H9 (cell line): ENCODE measurements around the gene EVI5L. TPM values are rescaled to one million over a fixed set of nuclear protein-coding genes. Genes with fewer than 3 reads are reported as not detected.

ENCODE experiments used
- DNase-seq: peaks from one replicate; pipeline ENCODE4 v3.0.0-alpha.2; 2017
- H2AFZ ChIP-seq: one replicate; pipeline ENCODE4 v1.6.1; 2013; ENCODE audit warnings: mild to moderate bottlenecking, low read length, control low read depth, moderate library complexity
- H2AK5ac ChIP-seq: 2 replicates; pipeline ENCODE4 v1.6.1; 2013; ENCODE audit warnings: low read length, control low read depth, mixed read lengths; ENCODE audit not compliant: insufficient read length
- H2BK120ac ChIP-seq: one replicate; pipeline ENCODE4 v1.6.1; 2013; ENCODE audit warnings: low read depth, mild to moderate bottlenecking, low read length, control low read depth, inconsistent platforms; ENCODE audit not compliant: poor library complexity, severe bottlenecking
- H2BK12ac ChIP-seq: 2 replicates; pipeline ENCODE4 v1.6.1; 2013; ENCODE audit warnings: low read length, control low read depth, mixed read lengths, low read depth; ENCODE audit not compliant: insufficient read length
- H2BK15ac ChIP-seq: 2 replicates; pipeline ENCODE4 v1.6.1; 2013; ENCODE audit warnings: low read depth, low read length, control low read depth
- H2BK20ac ChIP-seq: one replicate; pipeline ENCODE4 v1.6.1; 2013; ENCODE audit warnings: low read depth, mild to moderate bottlenecking, low read length, control low read depth, inconsistent platforms; ENCODE audit not compliant: poor library complexity, severe bottlenecking
- H2BK5ac ChIP-seq: 2 replicates; pipeline ENCODE4 v1.6.1; 2013; ENCODE audit warnings: low read length, control low read depth, mixed read lengths; ENCODE audit not compliant: insufficient read length
- H3K14ac ChIP-seq: 2 replicates; pipeline ENCODE4 v1.6.1; 2013; ENCODE audit warnings: low read length, control low read depth; ENCODE audit not compliant: insufficient read depth
- H3K18ac ChIP-seq: 2 replicates; pipeline ENCODE4 v1.6.1; 2013; ENCODE audit warnings: low read depth, mild to moderate bottlenecking, mixed read lengths, low read length, control low read depth; ENCODE audit not compliant: insufficient read length
- H3K23ac ChIP-seq: 2 replicates; pipeline ENCODE4 v1.6.1; 2013; ENCODE audit warnings: low read length, control low read depth, mixed read lengths, low read depth; ENCODE audit not compliant: insufficient read length
- H3K23me2 ChIP-seq: 2 replicates; pipeline ENCODE4 v1.6.1; 2013; ENCODE audit warnings: low read depth, mild to moderate bottlenecking, mixed read lengths, low read length, control low read depth; ENCODE audit not compliant: insufficient read length, poor library complexity, severe bottlenecking
- H3K27ac ChIP-seq: 2 replicates; pipeline ENCODE4 v1.5.1; 2013; ENCODE audit warnings: low read length, control low read depth, mixed read lengths, low read depth; ENCODE audit not compliant: insufficient read length
- H3K27me3 ChIP-seq: 2 replicates; pipeline ENCODE4 v1.6.1; 2013; ENCODE audit warnings: low read length, control low read depth, inconsistent platforms; ENCODE audit not compliant: insufficient read depth
- H3K4ac ChIP-seq: 2 replicates; pipeline ENCODE4 v1.6.1; 2013; ENCODE audit warnings: low read depth, mild to moderate bottlenecking, control low read depth, inconsistent platforms, low read length, moderate library complexity
- H3K4me1 ChIP-seq: 2 replicates; pipeline ENCODE4 v1.6.1; 2013; ENCODE audit warnings: low read length, control low read depth, inconsistent platforms; ENCODE audit not compliant: insufficient read depth
- H3K4me2 ChIP-seq: 2 replicates; pipeline ENCODE4 v1.6.1; 2013; ENCODE audit warnings: low read length, control low read depth, mixed read lengths; ENCODE audit not compliant: insufficient read length, insufficient read depth
- H3K56ac ChIP-seq: 2 replicates; pipeline ENCODE4 v1.6.1; 2013; ENCODE audit warnings: low read depth, mild to moderate bottlenecking, mixed read lengths, low read length, control low read depth; ENCODE audit not compliant: insufficient read length
- H3K79me1 ChIP-seq: 2 replicates; pipeline ENCODE4 v1.6.1; 2013; ENCODE audit warnings: low read depth, mild to moderate bottlenecking, moderate library complexity, low read length, control low read depth, inconsistent platforms; ENCODE audit not compliant: insufficient read depth, poor library complexity, severe bottlenecking
- H3K79me2 ChIP-seq: 2 replicates; pipeline ENCODE4 v1.6.1; 2013; ENCODE audit warnings: low read length, control low read depth, inconsistent platforms; ENCODE audit not compliant: insufficient read depth
- H3K9ac ChIP-seq: 2 replicates; pipeline ENCODE4 v1.6.1; 2013; ENCODE audit warnings: low read length, control low read depth, mixed read lengths; ENCODE audit not compliant: insufficient read length; ENCODE audit errors: extremely low read depth
- H3K9me3 ChIP-seq: one replicate; pipeline ENCODE4 v1.6.1; 2013; ENCODE audit warnings: low read depth, low read length, inconsistent platforms; ENCODE audit not compliant: control insufficient read depth
- H3T11ph ChIP-seq: one replicate; pipeline ENCODE4 v1.6.1; 2013; ENCODE audit warnings: mild to moderate bottlenecking, low read length, control low read depth, inconsistent platforms
- H4K20me1 ChIP-seq: one replicate; pipeline ENCODE4 v1.6.1; 2013; ENCODE audit not compliant: control insufficient read depth, insufficient read length, insufficient read depth
- H4K5ac ChIP-seq: 2 replicates; pipeline ENCODE4 v1.6.1; 2013; ENCODE audit warnings: low read depth, mild to moderate bottlenecking, mixed read lengths, low read length, control low read depth; ENCODE audit not compliant: insufficient read length
- H4K8ac ChIP-seq: replicated peaks from 2 replicates; pipeline ENCODE4 v1.6.1; 2013; ENCODE audit warnings: low read length, control low read depth, mixed read lengths, low read depth; ENCODE audit not compliant: insufficient read length
- H4K91ac ChIP-seq: 2 replicates; pipeline ENCODE4 v1.6.1; 2013; ENCODE audit warnings: low read depth, mild to moderate bottlenecking, moderate library complexity, mixed read lengths, low read length, control low read depth; ENCODE audit not compliant: insufficient read length
- H3K27ac Mint-ChIP-seq, 3 experiments: 2 replicates in 2 of 3; 3 replicates in 1 of 3; pipeline ENCODE4 v1.8.0; 2020 to 2021; ENCODE audit warnings: mixed read lengths in 3 of 3, mild to moderate bottlenecking in 1 of 3, moderate library complexity in 1 of 3
- H3K27me3 Mint-ChIP-seq: 2 replicates; pipeline ENCODE4 v1.8.0; 2021; ENCODE audit warnings: low read depth, mild to moderate bottlenecking, moderate library complexity, mixed read lengths
- H3K36me3 Mint-ChIP-seq, 3 experiments: 2 replicates in 2 of 3; 3 replicates in 1 of 3; pipeline ENCODE4 v1.8.0; 2020 to 2021; ENCODE audit warnings: low read depth in 3 of 3, mixed read lengths in 3 of 3; ENCODE audit not compliant: insufficient read depth in 1 of 3
- H3K4me1 Mint-ChIP-seq, 2 experiments: 2 replicates each; pipeline ENCODE4 v1.8.0; 2020; ENCODE audit warnings: mixed read lengths in 2 of 2
- H3K4me3 Mint-ChIP-seq, 2 experiments: 2 replicates in 1 of 2; 3 replicates in 1 of 2; pipeline ENCODE4 v1.8.0; 2020 to 2021; ENCODE audit warnings: mild to moderate bottlenecking in 2 of 2, mixed read lengths in 2 of 2, moderate library complexity in 1 of 2
- H3K9me3 Mint-ChIP-seq, 2 experiments: 2 replicates in 1 of 2; 3 replicates in 1 of 2; pipeline ENCODE4 v1.8.0; 2020; ENCODE audit warnings: mild to moderate bottlenecking in 2 of 2, mixed read lengths in 2 of 2, moderate library complexity in 1 of 2
- WGBS: extraction: QIAGEN DNeasy Blood & Tissue Kit; methylation state at CpG from one replicate; pipeline ENCODE4 v1.1.7; 2013; ENCODE audit warnings: missing lambda C conversion rate, low lambda C conversion rate, mixed read lengths; ENCODE audit not compliant: insufficient read length; ENCODE audit errors: extremely low coverage; 5-methylcytosine and 5-hydroxymethylcytosine counted together
- total RNA-seq: library from RNA; stranded (reverse); gene quantifications from 2 replicates; pipeline ENCODE4 v1.2.1, GENCODE V29; 2021
- TF ChIP-seq, protein P1 (sequence below): fragments of 200-600 bp; sonication (generic); conservative IDR thresholded peaks from 3 replicates; pipeline ENCODE4 v1.8.0; 2021; ENCODE audit warnings: antibody characterized with exemption, mild to moderate bottlenecking

EVI5L gene
- total RNA-seq, 1 experiment from 2014 or later: 7.1 TPM

DNA sequence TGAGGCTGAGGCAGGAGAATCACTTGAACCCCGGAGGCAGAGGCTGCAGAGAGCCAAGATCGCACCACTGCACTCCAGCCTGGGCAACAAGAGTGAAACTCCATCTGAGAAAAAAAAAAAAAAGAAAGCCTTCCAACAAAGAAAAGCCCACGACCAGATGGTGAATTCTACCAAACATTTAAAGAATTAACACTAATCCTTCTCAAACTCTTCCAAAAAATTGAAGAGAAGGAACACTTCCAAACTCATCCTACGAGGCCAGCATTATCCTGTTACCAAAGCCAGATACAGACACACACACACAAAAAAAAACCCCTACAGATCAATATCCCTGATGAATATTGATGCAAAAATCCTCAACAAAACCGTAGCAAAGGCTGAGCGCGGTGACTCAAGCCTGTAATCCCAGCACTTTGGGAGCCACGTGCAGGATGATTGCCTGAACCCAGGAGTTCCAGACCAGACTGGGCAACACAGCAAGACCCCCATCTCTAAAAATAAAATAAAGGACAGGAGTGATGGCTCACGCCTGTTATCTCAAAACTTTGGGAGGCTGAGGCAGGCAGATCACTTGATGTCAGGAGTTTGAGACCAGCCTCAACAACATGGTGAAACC is 6.2 kb upstream of the EVI5L start:
- no peak overlapping the region for H2BK5ac ChIP-seq
- no peak overlapping the region for H3K27ac Mint-ChIP-seq
- no peak overlapping the region for H2BK12ac ChIP-seq
- peaks cover 0 to 4% of the 10 kb centered on the region in 2 experiments; a peak in 3 of 5 replicates for H3K9me3 Mint-ChIP-seq
- no peak overlapping the region for H3T11ph ChIP-seq
- H2AK5ac ChIP-seq: no peak overlapping the region
- H3K4me1 ChIP-seq: no peaks in the 10 kb centered on the region
- H3K18ac ChIP-seq: no peak overlapping the region
- H2BK15ac ChIP-seq: no peak overlapping the region
- no peak overlapping the region for H3K4me2 ChIP-seq
- H4K8ac ChIP-seq: no peak overlapping the region
- H3K27me3 ChIP-seq: no peaks in the 10 kb centered on the region; the same call in 1 of the 2 replicates
- H3K14ac ChIP-seq: no peak overlapping the region
- no peaks in the 10 kb centered on the region for H4K20me1 ChIP-seq
- no peak overlapping the region for H2AFZ ChIP-seq
- H3K79me2 ChIP-seq: no peaks in the 10 kb centered on the region
- no peak overlapping the region for H3K23ac ChIP-seq
- no peak overlapping the region for H4K91ac ChIP-seq
- WGBS: no CpG with 5 or more reads among the region's 9 CpGs
- H3K9ac ChIP-seq: no peak overlapping the region
- TF ChIP-seq, protein P1, sequence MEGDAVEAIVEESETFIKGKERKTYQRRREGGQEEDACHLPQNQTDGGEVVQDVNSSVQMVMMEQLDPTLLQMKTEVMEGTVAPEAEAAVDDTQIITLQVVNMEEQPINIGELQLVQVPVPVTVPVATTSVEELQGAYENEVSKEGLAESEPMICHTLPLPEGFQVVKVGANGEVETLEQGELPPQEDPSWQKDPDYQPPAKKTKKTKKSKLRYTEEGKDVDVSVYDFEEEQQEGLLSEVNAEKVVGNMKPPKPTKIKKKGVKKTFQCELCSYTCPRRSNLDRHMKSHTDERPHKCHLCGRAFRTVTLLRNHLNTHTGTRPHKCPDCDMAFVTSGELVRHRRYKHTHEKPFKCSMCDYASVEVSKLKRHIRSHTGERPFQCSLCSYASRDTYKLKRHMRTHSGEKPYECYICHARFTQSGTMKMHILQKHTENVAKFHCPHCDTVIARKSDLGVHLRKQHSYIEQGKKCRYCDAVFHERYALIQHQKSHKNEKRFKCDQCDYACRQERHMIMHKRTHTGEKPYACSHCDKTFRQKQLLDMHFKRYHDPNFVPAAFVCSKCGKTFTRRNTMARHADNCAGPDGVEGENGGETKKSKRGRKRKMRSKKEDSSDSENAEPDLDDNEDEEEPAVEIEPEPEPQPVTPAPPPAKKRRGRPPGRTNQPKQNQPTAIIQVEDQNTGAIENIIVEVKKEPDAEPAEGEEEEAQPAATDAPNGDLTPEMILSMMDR: no peak
- no peaks in the 10 kb centered on the region for H3K23me2 ChIP-seq
- H3K56ac ChIP-seq: no peak overlapping the region
- no peak overlapping the region for H3K4ac ChIP-seq
- H4K5ac ChIP-seq: no peak overlapping the region
- H3K79me1 ChIP-seq: no peaks in the 10 kb centered on the region
- H2BK20ac ChIP-seq: no peak overlapping the region
- no peak overlapping the region; a peak in 1 of 5 replicates for H3K4me3 Mint-ChIP-seq
- no peak for DNase-seq
- no peak overlapping the region for H2BK120ac ChIP-seq
- peaks cover 73% of the 10 kb centered on the region for H3K27me3 Mint-ChIP-seq
- H3K36me3 Mint-ChIP-seq: no peaks in the 10 kb centered on the region
- H3K27ac ChIP-seq: no peak overlapping the region
- peaks cover 0 to 3% of the 10 kb centered on the region in 2 experiments; a peak in 2 of 4 replicates for H3K4me1 Mint-ChIP-seq
- no peaks in the 10 kb centered on the region for H3K9me3 ChIP-seq
